AG04450 (cell line): ENCODE data around the gene TAB2. TPM values are rescaled to one million over a fixed set of nuclear protein-coding genes. Genes with fewer than 3 reads are reported as not detected.
"Not testable (repeated sequence)": the region's sequence is repeated elsewhere in the genome, so short reads cannot be mapped to it uniquely, and the experiment has no call there.

Experiments used
- CTCF ChIA-PET: fragments of 300-600, 350-600 bp; formaldehyde crosslinking; extraction: SDS; loops from one replicate; lab custom pipeline; 2022; ENCODE audit warnings: antibody characterized with exemption, inconsistent platforms; lab: Charles Lee
- POLR2A ChIA-PET: fragments of 350-600 bp; formaldehyde crosslinking; extraction: SDS; loops from one replicate; lab custom pipeline; 2021; ENCODE audit warnings: antibody characterized with exemption, inconsistent platforms; lab: Yijun Ruan, JAX
- DNase-seq: peaks from one replicate; pipeline ENCODE4 v3.0.0-alpha.2; 2011; ENCODE audit warnings: low read depth, low spot score
- H3K27ac ChIP-seq: one replicate; pipeline ENCODE4 v1.5.1; 2012; ENCODE audit warnings: low read depth, low read length, control low read depth
- H3K27me3 ChIP-seq: one replicate; pipeline ENCODE4 v1.6.0; 2012; ENCODE audit warnings: low read length; ENCODE audit not compliant: control insufficient read depth, insufficient read depth
- H3K4me3 ChIP-seq: 2 replicates; pipeline ENCODE4 v1.5.1; 2011; ENCODE audit warnings: mild to moderate bottlenecking, low read depth, low read length, control low read depth
- H3K9me3 ChIP-seq: 2 replicates; pipeline ENCODE4 v1.5.1; 2012; ENCODE audit warnings: low read length; ENCODE audit not compliant: control insufficient read depth, insufficient read depth
- polyA plus RNA-seq: library from polyadenylated mRNA; depleted of rRNA; stranded (reverse); fragments of >200 nt; gene quantifications from 2 replicates; pipeline ENCODE4 v1.2.3, GENCODE V29; 2011
- TF ChIP-seq, protein P1 (sequence below): IDR thresholded peaks from 2 replicates; pipeline ENCODE4 v1.5.1; 2011; ENCODE audit warnings: low read depth, low read length, control low read depth, inconsistent platforms

TAB2 gene
- polyA plus RNA-seq, 1 experiment: 61.1 TPM

DNA sequence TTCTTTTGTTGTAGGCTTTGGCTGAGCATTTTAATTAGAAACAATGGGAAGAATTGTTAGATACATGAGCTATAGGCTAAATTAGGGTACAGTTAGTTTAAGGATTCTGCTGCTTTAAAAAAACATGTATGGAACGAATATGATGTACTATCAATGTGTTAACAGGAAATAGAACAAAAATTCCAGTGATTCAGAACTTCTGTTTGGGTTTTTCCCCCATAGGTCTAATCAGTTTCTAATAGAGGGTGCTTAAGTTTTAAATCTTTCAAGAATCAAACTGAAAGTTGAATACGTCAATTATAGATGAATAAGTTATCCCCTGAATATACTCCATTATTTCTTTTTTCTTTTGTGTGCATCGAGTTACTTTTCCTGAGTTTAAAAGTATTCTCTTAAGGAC is 1.9 kb downstream of the TAB2 start:
- TF ChIP-seq, protein P1, sequence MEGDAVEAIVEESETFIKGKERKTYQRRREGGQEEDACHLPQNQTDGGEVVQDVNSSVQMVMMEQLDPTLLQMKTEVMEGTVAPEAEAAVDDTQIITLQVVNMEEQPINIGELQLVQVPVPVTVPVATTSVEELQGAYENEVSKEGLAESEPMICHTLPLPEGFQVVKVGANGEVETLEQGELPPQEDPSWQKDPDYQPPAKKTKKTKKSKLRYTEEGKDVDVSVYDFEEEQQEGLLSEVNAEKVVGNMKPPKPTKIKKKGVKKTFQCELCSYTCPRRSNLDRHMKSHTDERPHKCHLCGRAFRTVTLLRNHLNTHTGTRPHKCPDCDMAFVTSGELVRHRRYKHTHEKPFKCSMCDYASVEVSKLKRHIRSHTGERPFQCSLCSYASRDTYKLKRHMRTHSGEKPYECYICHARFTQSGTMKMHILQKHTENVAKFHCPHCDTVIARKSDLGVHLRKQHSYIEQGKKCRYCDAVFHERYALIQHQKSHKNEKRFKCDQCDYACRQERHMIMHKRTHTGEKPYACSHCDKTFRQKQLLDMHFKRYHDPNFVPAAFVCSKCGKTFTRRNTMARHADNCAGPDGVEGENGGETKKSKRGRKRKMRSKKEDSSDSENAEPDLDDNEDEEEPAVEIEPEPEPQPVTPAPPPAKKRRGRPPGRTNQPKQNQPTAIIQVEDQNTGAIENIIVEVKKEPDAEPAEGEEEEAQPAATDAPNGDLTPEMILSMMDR: no peak
- ChIA-PET POLR2A (no interaction called here), CTCF (no interaction called here)
- no peak overlapping the region for H3K27ac ChIP-seq
- no peak for DNase-seq
- H3K9me3 ChIP-seq: no peaks in the 10 kb centered on the region
- no peaks in the 10 kb centered on the region for H3K27me3 ChIP-seq
- peak overlapping the region; percentile 80 for H3K4me3 ChIP-seq

DNA sequence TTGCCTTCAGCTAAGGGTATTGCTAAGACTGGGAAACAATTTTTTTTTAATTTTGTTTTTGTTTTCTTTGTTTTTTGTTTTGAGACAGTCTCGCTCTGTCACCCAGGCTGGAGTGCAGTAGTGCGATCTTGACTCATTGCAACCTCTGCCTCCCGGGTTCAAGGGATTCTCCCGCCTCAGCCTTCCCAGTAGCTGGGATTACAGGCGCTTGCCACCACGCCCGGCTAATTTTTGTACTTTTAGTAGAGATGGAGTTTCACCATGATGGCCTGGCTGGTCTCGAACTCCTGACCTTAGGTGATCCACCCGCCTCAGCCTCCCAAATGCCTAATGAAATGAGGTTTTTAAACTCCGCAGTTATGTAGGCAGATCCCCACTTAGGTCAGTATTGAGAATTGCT is 2.5 kb downstream of the TAB2 start:
- DNase-seq, H3K27ac ChIP-seq, CTCF ChIA-PET, H3K9me3 ChIP-seq, H3K27me3 ChIP-seq, POLR2A ChIA-PET: not testable (repeated sequence)
- peak overlapping the region; percentile 80 for H3K4me3 ChIP-seq

DNA sequence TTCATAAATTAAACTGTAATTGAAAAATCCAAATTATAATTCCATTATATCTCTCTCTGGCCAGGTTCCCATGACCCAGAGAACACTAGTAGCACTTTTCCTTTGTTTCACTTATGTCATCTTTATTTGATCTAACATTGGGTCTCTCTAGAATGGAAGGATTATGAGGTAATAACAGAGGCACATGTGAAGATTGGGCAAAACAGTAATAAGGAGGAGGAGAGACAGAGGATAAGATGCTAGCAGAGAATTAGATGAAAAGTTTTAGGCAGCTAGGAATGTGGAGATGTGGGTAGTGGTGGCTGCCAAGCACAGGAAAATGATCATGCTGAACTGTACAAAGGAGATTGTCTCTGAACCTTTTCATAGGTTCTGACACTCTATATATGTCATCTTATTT is 3.3 kb downstream of the TAB2 start:
- ChIA-PET CTCF (no interaction called here), POLR2A (no interaction called here)
- H3K27ac ChIP-seq: no peak overlapping the region
- no peak for DNase-seq
- no peaks in the 10 kb centered on the region for H3K9me3 ChIP-seq
- no peaks in the 10 kb centered on the region for H3K27me3 ChIP-seq
- no peak overlapping the region for H3K4me3 ChIP-seq
- TF ChIP-seq, protein P1: no peak

DNA sequence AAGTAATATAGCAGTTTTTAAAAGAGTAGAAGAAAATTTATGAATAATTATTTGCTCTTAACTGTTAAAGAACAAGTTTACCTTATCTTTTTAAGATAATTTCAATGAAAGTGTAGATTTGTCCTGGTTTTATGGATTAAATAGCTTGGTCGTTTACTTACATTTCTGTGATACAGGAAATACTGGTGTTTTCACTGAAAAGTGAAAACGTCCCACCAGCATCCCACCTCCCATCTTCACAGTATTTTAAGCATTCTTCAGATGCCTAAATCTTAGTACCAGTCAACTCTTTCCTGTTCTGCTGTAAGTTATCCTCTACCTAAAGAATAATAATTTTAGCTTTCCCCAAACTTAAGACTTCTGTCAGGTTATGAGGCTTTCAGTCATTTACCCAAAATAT is 5.8 kb downstream of the TAB2 start:
- Histone ChIP-seq H3K4me3 (no peak overlapping the region), H3K9me3 (no peaks in the 10 kb centered on the region), H3K27me3 (no peaks in the 10 kb centered on the region), H3K27ac (no peak overlapping the region)
- ChIA-PET POLR2A (no interaction called here), CTCF (interaction anchor here (1.9 to 2.6 kb wide), 2 partner anchors 194 to 295 kb away, joined by 6 to 9 read pairs; no protein-coding TSS in a partner anchor)
- TF ChIP-seq, protein P1: no peak
- no peak for DNase-seq

DNA sequence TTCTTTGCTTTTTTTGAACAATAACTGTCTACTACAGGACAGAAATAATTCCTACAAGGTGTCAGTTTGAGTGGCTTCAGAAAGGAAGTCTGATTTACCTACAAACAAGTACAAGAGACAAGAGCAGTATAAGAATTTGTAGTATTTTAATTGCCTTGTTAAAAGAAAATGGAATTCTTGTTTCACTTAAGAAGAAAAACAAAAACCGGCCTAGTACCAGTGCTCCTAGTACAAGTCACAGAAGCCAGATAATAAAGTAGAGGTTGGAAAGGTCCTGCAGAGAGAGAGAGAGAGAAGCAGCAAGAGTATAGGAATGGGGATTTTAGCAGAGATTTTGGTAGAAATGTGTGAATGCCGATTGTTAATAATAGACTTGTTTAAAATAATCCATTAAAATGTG is 6.4 kb downstream of the TAB2 start:
- DNase-seq: no peak
- TF ChIP-seq, protein P1: no peak
- ChIA-PET POLR2A (no interaction called here), CTCF (interaction anchor here (1.9 to 2.6 kb wide), 2 partner anchors 193 to 295 kb away, joined by 6 to 9 read pairs; no protein-coding TSS in a partner anchor)
- Histone ChIP-seq H3K9me3 (no peaks in the 10 kb centered on the region), H3K4me3 (no peak overlapping the region), H3K27ac (no peak overlapping the region), H3K27me3 (no peaks in the 10 kb centered on the region)

DNA sequence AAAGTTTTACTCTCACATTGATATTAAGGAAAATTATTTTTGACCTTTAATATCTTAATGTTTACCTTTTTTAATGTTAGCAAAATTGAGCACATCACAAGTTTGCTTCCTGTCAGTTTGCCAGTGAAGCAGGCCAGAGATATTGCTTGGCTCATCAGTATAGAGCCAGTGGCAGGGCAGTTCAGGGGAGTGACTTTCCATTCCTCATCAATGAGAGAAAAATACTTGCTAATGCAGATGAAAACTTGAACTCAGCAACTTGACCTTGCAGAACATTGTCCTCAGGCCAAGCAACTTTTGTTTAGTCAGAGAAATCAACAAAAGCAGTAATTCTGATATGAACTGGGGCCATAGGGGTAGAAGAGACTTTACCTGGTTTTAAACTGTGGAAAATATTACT is 6.9 kb downstream of the TAB2 start:
- Histone ChIP-seq H3K9me3 (no peaks in the 10 kb centered on the region), H3K27ac (no peak overlapping the region), H3K4me3 (no peak overlapping the region), H3K27me3 (no peaks in the 10 kb centered on the region)
- no peak for DNase-seq
- ChIA-PET CTCF (interaction anchor here (1.2 to 2.6 kb wide), 4 partner anchors 108 to 296 kb away, joined by 4 to 9 read pairs (median 6); no protein-coding TSS in a partner anchor), POLR2A (no interaction called here)
- TF ChIP-seq, protein P1: no peak
